ENCODE results near the gene ADGRL1.

Gene ADGRL1

DNA sequence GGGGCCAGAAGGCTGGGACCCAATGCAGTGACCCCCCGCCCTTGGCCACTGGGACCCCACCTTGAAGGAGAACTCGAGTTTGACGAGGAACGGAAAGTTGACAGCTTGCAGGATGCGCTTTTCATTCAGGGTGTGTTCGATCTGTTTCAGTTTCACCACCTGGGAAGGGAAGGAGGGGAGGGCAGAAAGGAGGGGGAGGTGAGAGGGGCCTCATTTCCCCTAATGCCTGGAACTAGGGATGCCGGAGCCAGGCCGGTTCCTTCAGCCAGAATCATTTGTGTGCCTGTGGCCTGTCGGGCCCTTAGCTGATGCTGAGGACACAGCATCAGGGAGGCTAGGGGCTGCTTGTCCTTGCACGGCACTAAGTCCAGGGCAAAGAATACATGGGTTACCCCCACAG, 103.2 kb downstream of the ADGRL1 start:
- Histone ChIP-seq H3K79me2 (ENCODE audit: insufficient read depth, low read length) (no peaks in the 10 kb centered on the region), H3K4me2 (ENCODE audit: low read depth, low read length, poor library complexity, severe bottlenecking) (no peak overlapping the region), H3K9ac (ENCODE audit: low read length) (no peak overlapping the region), H3K9me2 (replicated peaks; ENCODE audit: insufficient read depth, low read length) (no peaks in the 10 kb centered on the region), H3K36me3 (ENCODE audit: low read length) (peaks cover 2% of the 10 kb centered on the region; the same call in 1 of the 2 replicates), H4K20me1 (ENCODE audit: low read depth, low read length) (no peaks in the 10 kb centered on the region), H3K9me3 (ENCODE audit: insufficient read depth, low read length) (no peaks in the 10 kb centered on the region), H3K27me3 (ENCODE audit: low read length) (no peaks in the 10 kb centered on the region), H2AFZ (ENCODE audit: low read depth, low read length, severe bottlenecking) (no peak overlapping the region), H3F3A (ENCODE audit: insufficient read depth) (peaks cover 3% of the 10 kb centered on the region; the same call in 1 of the 2 replicates), H3K4me3 (ENCODE audit: insufficient read depth, low read length, poor library complexity, severe bottlenecking) (no peak overlapping the region), H3K27ac (ENCODE audit: low read depth, low read length) (no peak overlapping the region)
- TF ChIP-seq, protein P1, sequence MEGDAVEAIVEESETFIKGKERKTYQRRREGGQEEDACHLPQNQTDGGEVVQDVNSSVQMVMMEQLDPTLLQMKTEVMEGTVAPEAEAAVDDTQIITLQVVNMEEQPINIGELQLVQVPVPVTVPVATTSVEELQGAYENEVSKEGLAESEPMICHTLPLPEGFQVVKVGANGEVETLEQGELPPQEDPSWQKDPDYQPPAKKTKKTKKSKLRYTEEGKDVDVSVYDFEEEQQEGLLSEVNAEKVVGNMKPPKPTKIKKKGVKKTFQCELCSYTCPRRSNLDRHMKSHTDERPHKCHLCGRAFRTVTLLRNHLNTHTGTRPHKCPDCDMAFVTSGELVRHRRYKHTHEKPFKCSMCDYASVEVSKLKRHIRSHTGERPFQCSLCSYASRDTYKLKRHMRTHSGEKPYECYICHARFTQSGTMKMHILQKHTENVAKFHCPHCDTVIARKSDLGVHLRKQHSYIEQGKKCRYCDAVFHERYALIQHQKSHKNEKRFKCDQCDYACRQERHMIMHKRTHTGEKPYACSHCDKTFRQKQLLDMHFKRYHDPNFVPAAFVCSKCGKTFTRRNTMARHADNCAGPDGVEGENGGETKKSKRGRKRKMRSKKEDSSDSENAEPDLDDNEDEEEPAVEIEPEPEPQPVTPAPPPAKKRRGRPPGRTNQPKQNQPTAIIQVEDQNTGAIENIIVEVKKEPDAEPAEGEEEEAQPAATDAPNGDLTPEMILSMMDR (IDR thresholded peaks at IDR 0.05; ENCODE audit: insufficient read depth, low read length, poor library complexity, severe bottlenecking), result no peak
- no peak for TF ChIP-seq EZH2phosphoT487 (conservative IDR thresholded peaks at IDR 0.05; ENCODE audit: low read length)

DNA sequence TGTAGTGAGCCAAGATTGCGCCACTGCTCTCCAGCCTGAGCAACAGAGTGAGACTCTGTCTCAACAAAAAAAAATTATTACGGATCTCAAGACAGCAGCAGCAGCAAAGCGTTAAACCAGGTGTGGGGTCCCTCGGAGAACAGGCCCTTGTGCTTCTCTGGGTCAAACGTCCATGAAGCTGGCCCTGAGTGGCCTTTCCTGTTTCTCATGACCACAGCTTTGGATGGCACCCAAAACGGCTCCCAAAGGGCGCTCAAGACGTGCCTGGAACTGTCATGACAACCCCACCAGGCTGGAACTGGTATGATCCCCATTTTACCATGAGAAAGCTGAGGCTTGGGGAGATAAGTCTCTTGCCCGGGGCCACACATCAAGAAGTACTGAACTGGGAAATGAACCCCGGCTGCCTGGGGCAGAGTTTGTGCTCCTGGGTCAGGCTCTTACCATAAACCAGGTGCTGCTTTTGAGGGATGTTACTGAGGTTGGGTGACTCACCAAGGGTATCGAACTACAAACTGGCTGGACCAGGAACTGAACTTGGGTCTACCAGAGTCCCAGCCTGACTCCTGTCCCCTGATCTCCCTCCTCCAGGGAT, 103.8 kb downstream of the ADGRL1 start:
- Histone ChIP-seq H4K20me1 (ENCODE audit: low read depth, low read length) (no peaks in the 10 kb centered on the region), H3K9ac (ENCODE audit: low read length) (no peak overlapping the region), H3K9me2 (replicated peaks; ENCODE audit: insufficient read depth, low read length) (no peaks in the 10 kb centered on the region), H3K79me2 (ENCODE audit: insufficient read depth, low read length) (no peaks in the 10 kb centered on the region), H3F3A (ENCODE audit: insufficient read depth) (peaks cover 3% of the 10 kb centered on the region; the same call in 1 of the 2 replicates), H3K9me3 (ENCODE audit: insufficient read depth, low read length) (no peaks in the 10 kb centered on the region), H3K36me3 (ENCODE audit: low read length) (peaks cover 2% of the 10 kb centered on the region; the same call in 1 of the 2 replicates), H2AFZ (ENCODE audit: low read depth, low read length, severe bottlenecking) (no peak overlapping the region), H3K4me3 (ENCODE audit: insufficient read depth, low read length, poor library complexity, severe bottlenecking) (no peak overlapping the region), H3K4me2 (ENCODE audit: low read depth, low read length, poor library complexity, severe bottlenecking) (no peak overlapping the region), H3K27ac (ENCODE audit: low read depth, low read length) (no peak overlapping the region), H3K27me3 (ENCODE audit: low read length) (no peaks in the 10 kb centered on the region)
- TF ChIP-seq EZH2phosphoT487 (conservative IDR thresholded peaks at IDR 0.05; ENCODE audit: low read length), result no peak
- TF ChIP-seq, protein P1 (IDR thresholded peaks at IDR 0.05; ENCODE audit: insufficient read depth, low read length, poor library complexity, severe bottlenecking), result no peak

- H3K4me3 ChIP-seq (ENCODE audit: insufficient read depth, low read length, poor library complexity, severe bottlenecking), result no peak overlapping the region
- peaks cover 3% of the 10 kb centered on the region; the same call in 1 of the 2 replicates for H3F3A ChIP-seq (ENCODE audit: insufficient read depth)
- H3K79me2 ChIP-seq (ENCODE audit: insufficient read depth, low read length), result no peaks in the 10 kb centered on the region
- H4K20me1 ChIP-seq (ENCODE audit: low read depth, low read length), result no peaks in the 10 kb centered on the region
- no peaks in the 10 kb centered on the region for H3K9me3 ChIP-seq (ENCODE audit: insufficient read depth, low read length)
- no peaks in the 10 kb centered on the region for H3K9me2 ChIP-seq (replicated peaks; ENCODE audit: insufficient read depth, low read length)
- no peak overlapping the region for H3K4me2 ChIP-seq (ENCODE audit: low read depth, low read length, poor library complexity, severe bottlenecking)
- no peak overlapping the region for H2AFZ ChIP-seq (ENCODE audit: low read depth, low read length, severe bottlenecking)
- peaks cover 2% of the 10 kb centered on the region; the same call in 1 of the 2 replicates for H3K36me3 ChIP-seq (ENCODE audit: low read length)
- no peaks in the 10 kb centered on the region for H3K27me3 ChIP-seq (ENCODE audit: low read length)
- TF ChIP-seq, protein P1 (IDR thresholded peaks at IDR 0.05; ENCODE audit: insufficient read depth, low read length, poor library complexity, severe bottlenecking), result no peak
- no peak for TF ChIP-seq EZH2phosphoT487 (conservative IDR thresholded peaks at IDR 0.05; ENCODE audit: low read length)
- H3K9ac ChIP-seq (ENCODE audit: low read length), result no peak overlapping the region
- H3K27ac ChIP-seq (ENCODE audit: low read depth, low read length), result no peak overlapping the region
These were observed 104.9 kb downstream of the ADGRL1 start for GRCh38 chr19:14101003-14101545.
